ENCODE data around the gene POU2F3. TPM values are rescaled to one million over a fixed set of nuclear protein-coding genes. Genes with fewer than 3 reads are reported as not detected.

POU2F3 gene
- total and polyA plus RNA-seq, 7 experiments from 2014 or later: 0.24 TPM; not detected in 6

DNA sequence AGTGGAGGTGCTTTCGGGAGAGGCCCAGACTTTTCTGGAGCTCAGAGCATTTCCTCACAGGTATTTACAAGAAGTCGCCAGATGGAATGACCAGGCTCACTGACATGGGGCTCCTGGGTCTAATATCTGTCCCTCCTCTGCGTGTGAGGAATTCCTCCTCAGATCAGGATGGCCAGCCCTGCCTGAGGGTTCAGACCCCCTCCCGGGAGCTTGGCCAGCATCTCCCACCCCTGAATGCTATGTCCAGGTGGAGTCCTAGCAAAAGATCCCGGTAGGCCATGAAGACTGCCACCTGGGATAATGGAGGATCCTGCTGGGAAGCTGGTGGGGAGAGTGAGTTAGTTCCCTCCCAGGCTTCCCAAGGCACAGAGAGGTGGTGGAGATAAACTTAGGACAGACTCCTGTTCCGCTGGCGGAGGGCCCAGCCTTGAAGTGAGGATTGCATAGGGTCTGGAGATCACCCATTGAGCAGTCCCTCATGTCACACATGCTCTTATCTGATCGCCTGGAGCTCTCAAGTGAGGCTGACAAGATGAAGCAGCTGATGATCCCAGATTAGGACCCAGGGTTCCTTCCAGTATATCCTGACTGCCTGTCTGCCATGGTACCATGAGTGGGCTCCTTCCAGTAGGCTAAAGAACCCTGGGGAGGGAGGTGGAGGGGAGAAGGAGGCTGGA, 23.4 kb upstream of the POU2F3 start:
- POLR2A ChIA-PET: no interaction called here
- H3K36me3 Mint-ChIP-seq: peaks cover 0 to 1% (median 0%) of the 10 kb centered on the region in 5 donors
- peaks cover 4 to 17% (median 8%) of the 10 kb centered on the region in 7 donors for H3K4me1 Mint-ChIP-seq
- ATAC-seq (no peak), DNase-seq (no peak)
- intact Hi-C loops (cut with micrococcal nuclease): no loop called here
- H3K4me3 ChIP-seq (ENCODE audit: low read length): no peak overlapping the region
- no peak overlapping the region for H3K4me3 Mint-ChIP-seq
- H3K9me3 ChIP-seq (ENCODE audit: control insufficient read depth in 2 of 3, low read length in 3 of 3): no peaks in the 10 kb centered on the region
- no peaks in the 10 kb centered on the region for H3K36me3 ChIP-seq (ENCODE audit: control insufficient read depth in 2 of 3, insufficient read depth in 3 of 3, low read length in 3 of 3)
- H3K9me3 Mint-ChIP-seq: no peaks in the 10 kb centered on the region
- H3K27me3 Mint-ChIP-seq: peaks cover 0 to 27% (median 0%) of the 10 kb centered on the region in 5 donors
- CTCF ChIA-PET: no interaction called here
- no peaks in the 10 kb centered on the region for H3K27me3 ChIP-seq (ENCODE audit: control insufficient read depth in 2 of 2, insufficient read depth in 2 of 2, low read length in 2 of 2)
- no peak overlapping the region for H3K27ac Mint-ChIP-seq
- no peak overlapping the region for H3K27ac ChIP-seq (ENCODE audit: low read depth, low read length)
- no peaks in the 10 kb centered on the region for H3K4me1 ChIP-seq (ENCODE audit: control insufficient read depth in 2 of 2, insufficient read depth in 2 of 2, low read length in 2 of 2)

DNA sequence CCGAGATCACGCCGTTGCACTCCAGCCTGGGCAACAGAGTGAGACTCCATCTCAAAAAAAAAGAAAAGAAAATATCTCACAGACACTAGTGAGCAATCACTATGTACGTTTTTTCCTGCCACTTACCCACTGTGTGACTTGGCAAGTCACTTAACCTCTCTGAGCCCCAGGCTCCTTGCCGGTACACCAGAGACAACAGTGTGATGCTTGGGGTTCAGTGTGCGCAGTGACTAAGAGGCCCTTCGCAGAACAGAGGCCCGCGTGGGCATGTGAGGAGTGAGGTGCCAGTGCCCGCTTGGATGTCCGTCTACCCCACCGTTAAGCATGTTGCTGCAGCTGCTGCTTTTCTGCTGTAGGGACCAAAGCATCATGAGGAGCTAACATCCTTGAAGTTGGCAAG, 22.4 kb upstream of the POU2F3 start:
- H3K36me3 Mint-ChIP-seq: no peaks in the 10 kb centered on the region
- no peaks in the 10 kb centered on the region for H3K4me1 ChIP-seq (ENCODE audit: control insufficient read depth in 2 of 2, insufficient read depth in 2 of 2, low read length in 2 of 2)
- peaks cover 0 to 13% (median 5%) of the 10 kb centered on the region in 7 donors for H3K4me1 Mint-ChIP-seq
- intact Hi-C loops (cut with micrococcal nuclease): no loop called here
- no peaks in the 10 kb centered on the region for H3K9me3 Mint-ChIP-seq
- ATAC-seq (no peak), DNase-seq (no peak)
- no peak overlapping the region for H3K4me3 ChIP-seq (ENCODE audit: low read length)
- H3K4me3 Mint-ChIP-seq: no peak overlapping the region
- CTCF ChIA-PET: no interaction called here
- peaks cover 0 to 19% (median 0%) of the 10 kb centered on the region in 5 donors for H3K27me3 Mint-ChIP-seq
- H3K27ac Mint-ChIP-seq: no peak overlapping the region
- H3K9me3 ChIP-seq (ENCODE audit: control insufficient read depth in 2 of 3, low read length in 3 of 3): no peaks in the 10 kb centered on the region
- H3K27me3 ChIP-seq (ENCODE audit: control insufficient read depth in 2 of 2, insufficient read depth in 2 of 2, low read length in 2 of 2): no peaks in the 10 kb centered on the region
- POLR2A ChIA-PET: no interaction called here
- no peaks in the 10 kb centered on the region for H3K36me3 ChIP-seq (ENCODE audit: control insufficient read depth in 2 of 3, insufficient read depth in 3 of 3, low read length in 3 of 3)
- H3K27ac ChIP-seq (ENCODE audit: low read depth, low read length): no peak overlapping the region

DNA sequence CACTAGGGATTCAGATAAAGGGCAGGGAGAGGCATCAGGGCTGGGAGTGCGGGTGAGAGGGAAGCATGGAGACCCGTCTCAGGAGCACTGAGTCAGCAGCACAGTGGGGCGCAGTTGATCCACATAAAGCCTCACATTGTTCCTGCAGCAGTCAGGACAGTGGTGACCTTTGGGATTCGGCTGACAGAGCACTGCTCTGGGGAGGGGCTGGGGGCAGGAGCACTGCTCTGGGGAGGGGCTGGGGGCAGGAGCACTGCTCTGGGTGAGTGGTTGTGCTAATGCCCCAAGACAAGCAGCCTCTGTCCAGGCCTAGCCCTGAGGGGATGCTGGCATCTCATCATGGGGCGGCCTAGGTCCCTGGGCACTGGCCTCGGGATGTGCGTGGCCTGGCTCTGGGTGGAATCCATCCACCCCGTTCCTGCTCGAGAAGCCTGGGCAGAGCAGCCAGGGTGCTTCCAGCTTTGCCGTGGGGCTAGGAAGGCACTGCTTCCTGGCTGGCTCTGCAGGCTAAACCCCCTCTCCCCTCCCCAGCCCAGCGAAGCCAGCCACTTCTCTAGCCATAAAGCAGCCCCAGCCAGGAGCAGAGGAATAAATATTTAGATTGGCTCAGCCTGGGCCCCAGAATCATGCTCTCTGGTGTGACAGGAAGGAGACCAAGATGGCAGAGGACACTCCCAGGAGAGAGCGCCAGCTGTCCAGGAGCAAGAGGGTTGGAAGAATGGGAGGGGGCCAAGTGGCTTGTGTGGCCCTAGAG, 21.8 kb upstream of the POU2F3 start:
- CTCF ChIA-PET: no interaction called here
- H3K4me1 ChIP-seq (ENCODE audit: control insufficient read depth in 2 of 2, insufficient read depth in 2 of 2, low read length in 2 of 2): no peaks in the 10 kb centered on the region
- Mint-ChIP-seq H3K4me3 (no peak overlapping the region), H3K9me3 (no peaks in the 10 kb centered on the region), H3K27me3 (peaks cover 0 to 13% (median 0%) of the 10 kb centered on the region in 5 donors), H3K36me3 (no peaks in the 10 kb centered on the region), H3K27ac (no peak overlapping the region), H3K4me1 (peaks cover 0 to 13% (median 4%) of the 10 kb centered on the region in 7 donors)
- DNase-seq (no peak), ATAC-seq (no peak)
- H3K4me3 ChIP-seq (ENCODE audit: low read length): no peak overlapping the region
- intact Hi-C loops (cut with micrococcal nuclease): no loop called here
- no peak overlapping the region for H3K27ac ChIP-seq (ENCODE audit: low read depth, low read length)
- H3K27me3 ChIP-seq (ENCODE audit: control insufficient read depth in 2 of 2, insufficient read depth in 2 of 2, low read length in 2 of 2): no peaks in the 10 kb centered on the region
- POLR2A ChIA-PET: no interaction called here
- no peaks in the 10 kb centered on the region for H3K9me3 ChIP-seq (ENCODE audit: control insufficient read depth in 2 of 3, low read length in 3 of 3)
- H3K36me3 ChIP-seq (ENCODE audit: control insufficient read depth in 2 of 3, insufficient read depth in 3 of 3, low read length in 3 of 3): no peaks in the 10 kb centered on the region

DNA sequence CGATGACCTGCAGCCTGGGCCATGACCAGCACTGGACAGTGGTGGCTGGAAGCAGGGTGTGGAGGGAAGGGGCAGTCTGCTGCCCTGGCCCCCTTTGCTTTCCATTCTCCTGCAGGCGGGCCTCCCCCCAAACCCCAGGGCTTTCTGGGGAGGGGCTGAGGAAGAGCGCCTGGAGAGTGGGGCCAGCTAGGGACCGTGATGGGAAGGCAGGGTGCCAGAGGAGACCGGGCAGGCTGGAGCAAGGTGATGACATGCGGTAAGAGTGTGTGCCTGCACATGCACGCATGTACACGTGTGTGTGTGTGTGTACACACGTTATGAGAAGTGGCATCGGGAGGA, 21.3 kb upstream of the POU2F3 start:
- Histone ChIP-seq H3K36me3 (ENCODE audit: control insufficient read depth in 2 of 3, insufficient read depth in 3 of 3, low read length in 3 of 3) (no peaks in the 10 kb centered on the region), H3K4me3 (ENCODE audit: low read length) (no peak overlapping the region), H3K9me3 (ENCODE audit: control insufficient read depth in 2 of 3, low read length in 3 of 3) (no peaks in the 10 kb centered on the region), H3K27me3 (ENCODE audit: control insufficient read depth in 2 of 2, insufficient read depth in 2 of 2, low read length in 2 of 2) (no peaks in the 10 kb centered on the region), H3K27ac (ENCODE audit: low read depth, low read length) (no peak overlapping the region), H3K4me1 (ENCODE audit: control insufficient read depth in 2 of 2, insufficient read depth in 2 of 2, low read length in 2 of 2) (no peaks in the 10 kb centered on the region)
- CTCF ChIA-PET: no interaction called here
- DNase-seq (no peak), ATAC-seq (no peak)
- Mint-ChIP-seq H3K27ac (peak overlapping the region in 1 of 9 donors; percentile 71), H3K27me3 (peaks cover 0 to 7% (median 0%) of the 10 kb centered on the region in 5 donors), H3K36me3 (no peaks in the 10 kb centered on the region), H3K9me3 (no peaks in the 10 kb centered on the region), H3K4me3 (no peak overlapping the region), H3K4me1 (peaks cover 0 to 13% (median 4%) of the 10 kb centered on the region in 7 donors)
- intact Hi-C loops (cut with micrococcal nuclease): no loop called here
- POLR2A ChIA-PET: no interaction called here

- no peak for ATAC-seq
- Histone ChIP-seq H3K4me1 (ENCODE audit: control insufficient read depth in 2 of 2, insufficient read depth in 2 of 2, low read length in 2 of 2) (no peaks in the 10 kb centered on the region), H3K4me3 (ENCODE audit: low read length) (no peak overlapping the region), H3K27ac (ENCODE audit: low read depth, low read length) (no peak overlapping the region), H3K9me3 (ENCODE audit: control insufficient read depth in 2 of 3, low read length in 3 of 3) (no peaks in the 10 kb centered on the region), H3K36me3 (ENCODE audit: control insufficient read depth in 2 of 3, insufficient read depth in 3 of 3, low read length in 3 of 3) (no peaks in the 10 kb centered on the region), H3K27me3 (ENCODE audit: control insufficient read depth in 2 of 2, insufficient read depth in 2 of 2, low read length in 2 of 2) (no peaks in the 10 kb centered on the region)
- H3K4me1 Mint-ChIP-seq: peaks cover 0 to 13% (median 4%) of the 10 kb centered on the region in 7 donors
- peaks cover 0 to 4% (median 0%) of the 10 kb centered on the region in 5 donors for H3K27me3 Mint-ChIP-seq
- ChIA-PET CTCF (no interaction called here), POLR2A (no interaction called here)
- intact Hi-C loops (cut with micrococcal nuclease): no loop called here
- DNase-seq: no peak
- H3K36me3 Mint-ChIP-seq: no peaks in the 10 kb centered on the region
- H3K4me3 Mint-ChIP-seq: no peak overlapping the region
- no peaks in the 10 kb centered on the region for H3K9me3 Mint-ChIP-seq
- peak overlapping the region in 1 of 9 donors; percentile 71 for H3K27ac Mint-ChIP-seq
Measured at GRCh38 chr11:120219232-120219937, 20.6 kb upstream of the POU2F3 start.

GRCh38 chr11:120219938-120220746, 19.8 kb upstream of the POU2F3 start:
- Histone ChIP-seq H3K27ac (ENCODE audit: low read depth, low read length) (no peak overlapping the region), H3K4me3 (ENCODE audit: low read length) (no peak overlapping the region), H3K4me1 (ENCODE audit: control insufficient read depth in 2 of 2, insufficient read depth in 2 of 2, low read length in 2 of 2) (no peaks in the 10 kb centered on the region), H3K27me3 (ENCODE audit: control insufficient read depth in 2 of 2, insufficient read depth in 2 of 2, low read length in 2 of 2) (no peaks in the 10 kb centered on the region), H3K9me3 (ENCODE audit: control insufficient read depth in 2 of 3, low read length in 3 of 3) (no peaks in the 10 kb centered on the region), H3K36me3 (ENCODE audit: control insufficient read depth in 2 of 3, insufficient read depth in 3 of 3, low read length in 3 of 3) (no peaks in the 10 kb centered on the region)
- Mint-ChIP-seq H3K36me3 (no peaks in the 10 kb centered on the region), H3K4me1 (peaks cover 5 to 13% (median 6%) of the 10 kb centered on the region in 7 donors), H3K9me3 (no peaks in the 10 kb centered on the region), H3K4me3 (no peak overlapping the region), H3K27me3 (peaks cover 0 to 7% (median 0%) of the 10 kb centered on the region in 5 donors), H3K27ac (no peak overlapping the region)
- no peak for ATAC-seq
- no peak for DNase-seq
- intact Hi-C loops (cut with micrococcal nuclease): no loop called here
- ChIA-PET POLR2A (no interaction called here), CTCF (no interaction called here)
